HepG2 (cell line): ENCODE results near the gene INAFM1. TPM values are rescaled to one million over a fixed set of nuclear protein-coding genes. Genes with fewer than 3 reads are reported as not detected.

Experiments used
- ADNP ChIP-seq: sonication (generic); formaldehyde crosslinking; IDR thresholded peaks from 2 replicates; pipeline ENCODE4 v1.4.0; 2020; ENCODE audit warnings: missing genetic modification reagents
- CBFB ChIP-seq: sonication (generic); formaldehyde crosslinking; IDR thresholded peaks from 2 replicates; pipeline ENCODE4 v1.4.0; 2020; ENCODE audit warnings: missing genetic modification reagents
- DNMT3B ChIP-seq: conservative IDR thresholded peaks from 2 replicates; pipeline ENCODE4 v1.6.1; 2016; ENCODE audit warnings: missing biosample characterization, control low read depth
- EZH2 ChIP-seq: conservative IDR thresholded peaks from 2 replicates; pipeline ENCODE4 v1.6.1; 2012; ENCODE audit warnings: mild to moderate bottlenecking, low read depth, low read length, moderate library complexity
- FOXA3 ChIP-seq: IDR thresholded peaks from 2 replicates; pipeline ENCODE4 v1.6.1; 2016; ENCODE audit warnings: missing genetic modification reagents, missing compliant biosample characterization
- GABPB1 ChIP-seq: IDR thresholded peaks from 2 replicates; pipeline ENCODE4 v1.6.1; 2016; ENCODE audit warnings: mild to moderate bottlenecking, missing genetic modification reagents, moderate library complexity, missing compliant biosample characterization
- KLF16 ChIP-seq, 2 experiments: sonication (generic) in 1 of 2; formaldehyde crosslinking in 1 of 2; IDR thresholded peaks; 2 replicates each; pipeline versions ENCODE4 v1.6.1 to v1.8.0; 2016 to 2023; ENCODE audit warnings: missing genetic modification reagents in 2 of 2, missing compliant biosample characterization in 1 of 2
- MTF1 ChIP-seq: sonication (generic); formaldehyde crosslinking; IDR thresholded peaks from 2 replicates; pipeline ENCODE4 v1.5.0; 2020; ENCODE audit warnings: missing genetic modification reagents
- POLR2AphosphoS5 ChIP-seq: IDR thresholded peaks from 2 replicates; pipeline ENCODE4 v1.6.1; 2012; ENCODE audit warnings: low read depth, low read length
- RORA ChIP-seq: sonication (generic); formaldehyde crosslinking; IDR thresholded peaks from 2 replicates; pipeline ENCODE4 v1.5.0; 2020; ENCODE audit warnings: mild to moderate bottlenecking, missing genetic modification reagents, moderate library complexity
- SMC3 ChIP-seq: IDR thresholded peaks from 2 replicates; pipeline ENCODE4 v1.6.1; 2011; ENCODE audit warnings: low read length, improper control_type of control experiment
- SP5 ChIP-seq: IDR thresholded peaks from 2 replicates; pipeline ENCODE4 v1.6.1; 2016; ENCODE audit warnings: low read depth, borderline replicate concordance
- SRSF1 ChIP-seq: fragments of 200-400 bp; formaldehyde crosslinking; optimal IDR thresholded peaks from 2 replicates; pipeline ENCODE3; 2017; ENCODE audit warnings: mild to moderate bottlenecking, low read depth, low read length, moderate library complexity
- ZBTB39 ChIP-seq: sonication (generic); formaldehyde crosslinking; IDR thresholded peaks from 2 replicates; pipeline ENCODE4 v1.5.0; 2020; ENCODE audit warnings: missing genetic modification reagents
- ZNF12 ChIP-seq: sonication (generic); formaldehyde crosslinking; IDR thresholded peaks from 2 replicates; pipeline ENCODE4 v1.5.0; 2020; ENCODE audit warnings: missing genetic modification reagents
- ZNF549 ChIP-seq: sonication (generic); formaldehyde crosslinking; IDR thresholded peaks from 2 replicates; pipeline ENCODE4 v1.5.0; 2020; ENCODE audit warnings: missing genetic modification reagents
- ZNF564 ChIP-seq: sonication (generic); formaldehyde crosslinking; IDR thresholded peaks from 2 replicates; pipeline ENCODE4 v1.8.1; 2023; ENCODE audit warnings: mild to moderate bottlenecking, missing genetic modification reagents
- ZNF567 ChIP-seq: sonication (generic); formaldehyde crosslinking; IDR thresholded peaks from 2 replicates; pipeline ENCODE4 v1.8.1; 2023; ENCODE audit warnings: mild to moderate bottlenecking, missing genetic modification reagents, borderline replicate concordance
- ZNF609 ChIP-seq: sonication (generic); formaldehyde crosslinking; IDR thresholded peaks from 2 replicates; pipeline ENCODE4 v1.4.0; 2020; ENCODE audit warnings: mild to moderate bottlenecking, missing genetic modification reagents, borderline replicate concordance
- ZNF724P ChIP-seq: sonication (generic); formaldehyde crosslinking; IDR thresholded peaks from 2 replicates; pipeline ENCODE4 v1.8.0; 2022; ENCODE audit warnings: missing genetic modification reagents, borderline replicate concordance
- ZNF775 ChIP-seq: sonication (generic); formaldehyde crosslinking; IDR thresholded peaks from 2 replicates; pipeline ENCODE4 v1.4.0; 2020; ENCODE audit warnings: missing genetic modification reagents, mild to moderate bottlenecking, moderate library complexity, borderline replicate concordance
- polyA plus RNA-seq, 8 experiments: library from polyadenylated mRNA; depleted of rRNA in 3 of 8; stranded (reverse) in 7 of 8; unstranded in 1 of 8; fragments of >200 nt; fragmentation: Illumina TruSeq in 4 of 8; extraction: Trizol in 4 of 8; gene quantifications; 2 replicates each; pipeline versions ENCODE4 v1.2.1 to v1.2.3, GENCODE V29; 2011 to 2016; ENCODE audit warnings: low read depth in 4 of 8, missing spikeins in 1 of 8, mixed read lengths in 1 of 8; ENCODE audit not compliant: insufficient read depth in 1 of 8
- total RNA-seq, 5 experiments: library from RNA; depleted of rRNA; stranded (reverse); fragments of >200 nt; fragmentation: Illumina TruSeq; extraction: Trizol; gene quantifications; 2 replicates each; pipeline ENCODE4 v1.2.3, GENCODE V29; 2016; ENCODE audit warnings: low read depth in 1 of 5
- TF ChIP-seq, protein P1 (sequence below): IDR thresholded peaks from 2 replicates; pipeline ENCODE4 v1.6.1; 2016

The INAFM1 gene
- total and polyA plus RNA-seq, 2 of the 13 experiments (the other 11 are each of a cell fraction or from before 2014, with no cell fraction given), result 0.88 to 1.9 TPM

GRCh38 chr19:47227352-47228167 is 47.1 kb upstream of the INAFM1 start (continued):
- TF ChIP-seq, protein P1, sequence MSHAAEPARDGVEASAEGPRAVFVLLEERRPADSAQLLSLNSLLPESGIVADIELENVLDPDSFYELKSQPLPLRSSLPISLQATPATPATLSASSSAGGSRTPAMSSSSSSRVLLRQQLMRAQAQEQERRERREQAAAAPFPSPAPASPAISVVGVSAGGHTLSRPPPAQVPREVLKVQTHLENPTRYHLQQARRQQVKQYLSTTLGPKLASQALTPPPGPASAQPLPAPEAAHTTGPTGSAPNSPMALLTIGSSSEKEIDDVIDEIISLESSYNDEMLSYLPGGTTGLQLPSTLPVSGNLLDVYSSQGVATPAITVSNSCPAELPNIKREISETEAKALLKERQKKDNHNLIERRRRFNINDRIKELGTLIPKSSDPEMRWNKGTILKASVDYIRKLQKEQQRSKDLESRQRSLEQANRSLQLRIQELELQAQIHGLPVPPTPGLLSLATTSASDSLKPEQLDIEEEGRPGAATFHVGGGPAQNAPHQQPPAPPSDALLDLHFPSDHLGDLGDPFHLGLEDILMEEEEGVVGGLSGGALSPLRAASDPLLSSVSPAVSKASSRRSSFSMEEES (CRISPR knock-in tag), result no peak
- TF ChIP-seq CBFB (CRISPR knock-in tag), result peak; percentile 60; the same call in 1 of the 2 replicates
- TF ChIP-seq ZNF564, result peak; percentile 55; the same call in 1 of the 2 replicates
- TF ChIP-seq ZNF724P (CRISPR knock-in tag), result no peak
- peak; percentile 85; the same call in 1 of the 2 replicates for TF ChIP-seq ADNP (CRISPR knock-in tag)
- peak; percentile 50 for TF ChIP-seq SRSF1
- no peak for TF ChIP-seq SMC3
- TF ChIP-seq DNMT3B (CRISPR knock-in tag), result no peak; the same call in 1 of the 2 replicates
- 0 out of 2 replicates have a peak, but pooled peaks have one; percentile 21 for TF ChIP-seq POLR2AphosphoS5
- peak; percentile 63 for TF ChIP-seq GABPB1 (CRISPR knock-in tag)
- no peak for TF ChIP-seq ZNF775 (CRISPR knock-in tag)
- no peak for TF ChIP-seq ZBTB39 (CRISPR knock-in tag)
- TF ChIP-seq SP5 (CRISPR knock-in tag), result 0 out of 2 replicates have a peak, but pooled peaks have one; percentile 35
- TF ChIP-seq ZNF12 (CRISPR knock-in tag), result no peak
- no peak for TF ChIP-seq ZNF549 (CRISPR knock-in tag)
- TF ChIP-seq ZNF609, result no peak; the same call in 1 of the 2 replicates
- TF ChIP-seq FOXA3 (CRISPR knock-in tag), result peak; percentile 5; the same call in 1 of the 2 replicates
- TF ChIP-seq RORA (CRISPR knock-in tag), result no peak
- TF ChIP-seq KLF16 (CRISPR knock-in tag; IDR thresholded peaks at IDR 0.05), result no peak; a peak in 1 of 4 replicates
- TF ChIP-seq EZH2, result no peak
- 0 out of 2 replicates have a peak, but pooled peaks have one; percentile 41 for TF ChIP-seq ZNF567 (CRISPR knock-in tag)
- TF ChIP-seq MTF1 (CRISPR knock-in tag), result 0 out of 2 replicates have a peak, but pooled peaks have one; percentile 11
